ENCODE data around the gene CLDN6.

Gene CLDN6

DNA sequence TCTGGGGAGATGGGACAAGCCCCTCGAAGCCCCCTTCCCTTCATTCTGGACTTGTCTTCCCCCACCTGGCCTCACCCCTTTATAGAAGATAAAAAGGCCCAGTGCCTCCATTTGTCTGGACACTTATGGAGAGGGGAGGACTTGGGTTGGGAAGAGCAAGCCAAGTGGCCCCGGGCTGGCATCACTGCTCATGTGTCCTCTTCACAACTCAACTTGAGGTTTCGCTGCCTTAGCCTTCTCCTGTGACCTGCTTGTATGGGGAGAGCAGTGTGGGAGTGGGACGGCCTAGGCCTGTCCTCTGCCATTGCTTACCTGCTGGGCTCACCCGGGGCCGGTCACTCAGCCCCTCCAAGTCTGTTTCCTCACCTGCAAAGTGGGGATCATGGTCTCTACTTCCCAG is 47.4 kb downstream of the CLDN6 start:
- no peak for DNase-seq (ENCODE audit: low read depth)

DNA sequence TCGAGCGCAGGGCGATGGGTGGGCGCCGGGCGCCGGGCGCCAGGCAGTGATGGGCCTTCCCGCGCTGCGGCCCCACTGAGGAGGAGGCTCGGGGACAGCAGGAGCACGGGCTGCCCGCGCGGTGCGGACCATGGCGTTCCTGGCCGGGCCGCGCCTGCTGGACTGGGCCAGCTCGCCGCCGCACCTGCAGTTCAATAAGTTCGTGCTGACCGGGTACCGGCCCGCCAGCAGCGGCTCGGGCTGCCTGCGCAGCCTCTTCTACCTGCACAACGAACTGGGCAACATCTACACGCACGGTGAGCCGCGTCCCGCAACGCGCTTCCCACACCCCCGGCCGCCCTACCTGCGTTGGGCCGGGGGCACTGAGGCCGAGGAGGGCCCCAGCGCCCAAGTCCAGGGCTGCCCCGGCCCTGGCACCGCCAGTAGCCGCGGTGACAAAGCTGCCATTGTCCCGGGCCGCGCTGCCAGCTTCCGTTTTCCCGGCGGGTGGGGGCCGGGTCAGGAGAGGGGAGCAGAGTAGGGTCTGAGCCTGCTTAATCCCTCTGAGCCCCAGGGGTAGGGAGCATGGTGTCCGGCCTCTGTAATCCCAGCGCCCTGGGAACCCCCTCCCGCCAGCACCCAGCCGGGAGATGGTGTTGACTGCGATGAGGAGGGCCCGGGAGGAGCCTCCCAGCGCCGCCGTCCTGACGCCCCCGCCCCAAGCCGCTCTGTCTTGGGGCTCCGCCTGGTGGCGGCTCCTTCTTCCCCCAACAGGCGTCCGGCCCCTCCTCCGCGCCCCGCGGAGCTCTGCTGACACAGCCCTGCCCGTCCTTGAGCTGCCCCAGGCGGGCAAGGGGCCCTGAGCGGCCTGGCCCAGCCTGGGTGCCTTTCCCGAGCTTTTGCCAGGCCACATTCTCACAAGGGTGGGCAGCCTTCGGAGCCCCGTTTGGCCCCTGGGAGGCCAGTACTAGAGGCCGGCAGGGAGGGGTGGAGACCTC is 48.1 kb downstream of the CLDN6 start:
- DNase-seq (ENCODE audit: low read depth) = no peak

GRCh38 chr16:2968738-2969544 is 49.0 kb downstream of the CLDN6 start, which contains the start of gene PAQR4:
PAQR4 (plus strand) TSS chr16:2969348; CDS start chr16:2969675, 327 bp downstream.
- DNase-seq (ENCODE audit: low read depth) = no peak

DNA sequence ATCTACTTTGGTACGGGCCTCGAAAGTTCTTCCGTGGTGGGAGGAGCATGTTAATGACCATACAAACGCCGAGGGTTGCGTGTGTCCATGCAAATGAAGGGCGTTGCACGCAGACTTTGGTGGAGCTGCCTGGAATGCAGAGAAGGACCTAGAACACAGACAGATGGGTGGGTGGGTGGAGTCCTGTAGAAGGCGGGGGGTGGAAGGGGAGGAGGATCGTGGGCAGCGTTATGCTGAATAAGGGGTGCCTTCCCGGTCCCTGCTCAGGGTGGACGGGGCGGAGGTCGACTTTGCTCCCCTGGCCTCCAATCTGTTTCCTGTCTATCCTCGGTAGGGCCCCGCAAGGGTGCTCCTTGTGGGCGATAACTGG is 49.6 kb downstream of the CLDN6 start:
- no peak for DNase-seq (ENCODE audit: low read depth)

GRCh38 chr16:2967721-2968161 is 50.2 kb downstream of the CLDN6 start:
- DNase-seq (ENCODE audit: low read depth) = no peak

GRCh38 chr16:2967211-2967631 is 50.8 kb downstream of the CLDN6 start:
- DNase-seq (ENCODE audit: low read depth) = no peak

DNA sequence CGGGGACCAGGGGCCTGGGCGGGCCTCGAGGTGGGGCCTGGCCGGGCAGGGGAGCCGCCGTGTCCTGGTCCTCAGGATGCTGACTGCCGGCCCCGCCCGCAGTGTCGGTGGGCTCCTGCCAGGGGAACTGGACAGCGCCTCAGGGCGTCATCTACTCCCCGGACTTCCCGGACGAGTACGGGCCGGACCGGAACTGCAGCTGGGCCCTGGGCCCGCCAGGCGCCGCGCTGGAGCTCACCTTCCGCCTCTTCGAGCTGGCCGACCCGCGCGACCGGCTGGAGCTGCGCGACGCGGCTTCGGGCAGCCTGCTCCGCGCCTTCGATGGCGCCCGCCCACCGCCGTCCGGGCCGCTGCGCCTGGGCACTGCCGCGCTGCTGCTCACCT is 51.2 kb downstream of the CLDN6 start:
- DNase-seq (ENCODE audit: low read depth) = no peak

DNA sequence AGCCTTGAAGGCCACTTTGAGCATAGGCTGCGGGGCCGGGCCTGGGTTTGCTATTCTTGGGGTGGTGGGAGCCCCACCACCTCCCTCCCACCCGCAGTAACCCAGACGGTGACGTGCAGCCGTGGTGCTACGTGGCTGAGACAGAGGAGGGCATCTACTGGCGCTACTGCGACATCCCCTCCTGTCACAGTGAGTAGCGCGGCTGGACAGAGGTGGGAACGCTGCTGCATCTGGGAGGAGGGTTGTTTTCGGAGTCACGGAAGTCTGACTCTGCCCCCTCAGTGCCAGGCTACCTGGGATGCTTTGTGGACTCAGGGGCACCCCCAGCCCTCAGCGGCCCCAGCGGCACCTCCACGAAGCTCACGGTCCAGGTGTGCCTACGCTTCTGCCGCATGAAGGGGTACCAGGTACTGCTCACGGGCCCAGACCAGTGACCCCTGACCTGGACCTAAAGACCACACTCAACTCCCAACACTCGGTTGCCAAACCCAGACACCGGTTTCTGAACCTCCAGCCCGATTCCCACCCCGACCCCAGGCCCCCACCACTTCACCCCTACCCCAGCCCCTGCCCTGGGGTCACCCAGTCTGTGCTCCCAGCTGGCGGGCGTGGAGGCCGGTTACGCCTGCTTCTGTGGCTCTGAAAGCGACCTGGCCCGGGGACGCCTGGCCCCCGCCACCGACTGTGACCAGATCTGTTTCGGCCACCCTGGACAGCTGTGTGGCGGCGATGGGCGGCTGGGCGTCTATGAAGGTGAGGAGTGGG is 51.8 kb downstream of the CLDN6 start:
- no peak for DNase-seq (ENCODE audit: low read depth)

Measured in non-pigmented ciliary epithelial cell (primary cell).